Subcutaneous adipose tissue (tissue), 4 donors: ENCODE results near the gene LRRC75A. TPM values are rescaled to one million over a fixed set of nuclear protein-coding genes. Genes with fewer than 3 reads are reported as not detected.

Experiments used
- CTCF ChIP-seq: fragments of 450-650 bp; IDR thresholded peaks from one replicate; pipeline ENCODE4 v1.5.1; 2016; ENCODE audit warnings: low read depth, mild to moderate bottlenecking, control low read depth, antibody characterized with exemption, moderate library complexity
- total RNA-seq, 4 donors: library from RNA; depleted of rRNA; stranded (reverse); fragments of >200 nt; gene quantifications; one replicate each; pipeline ENCODE4 v1.1.0, GENCODE V29; 2016

The LRRC75A gene
- total RNA-seq, 4 donors from 2014 or later: 1.5 to 4.0 (median 2.9) TPM; not detected in 1

- TF ChIP-seq CTCF: no peak
Measured at GRCh38 chr17:16463358-16464302, 28.4 kb downstream of the LRRC75A start.

GRCh38 chr17:16462070-16462864, 29.7 kb downstream of the LRRC75A start:
- no peak for TF ChIP-seq CTCF

- TF ChIP-seq CTCF: no peak
Measured at GRCh38 chr17:16461606-16461866, 30.5 kb downstream of the LRRC75A start.

GRCh38 chr17:16460796-16461605, 31.0 kb downstream of the LRRC75A start:
- TF ChIP-seq CTCF: no peak

- TF ChIP-seq CTCF: no peak
Measured at GRCh38 chr17:16459855-16460550, 32.0 kb downstream of the LRRC75A start.

- TF ChIP-seq CTCF: no peak
Measured at GRCh38 chr17:16459271-16459670, 32.7 kb downstream of the LRRC75A start.
